DOHH2 (cell line): ENCODE measurements around the gene SMU1.

ENCODE experiments used
- EZH2phosphoT487 ChIP-seq: fragments of 200-600 bp; sonication (generic); IDR thresholded peaks from 2 replicates; pipeline ENCODE4 v1.6.1; 2017; ENCODE audit warnings: borderline replicate concordance, mild to moderate bottlenecking, antibody characterized with exemption, low read length, moderate library complexity, mixed read lengths
- TF ChIP-seq, protein P1 (sequence below): fragments of 200-600 bp; sonication (generic); IDR thresholded peaks from one replicate; pipeline ENCODE4 v1.5.1; 2014; ENCODE audit warnings: antibody characterized with exemption, mild to moderate bottlenecking, low read depth, low read length; ENCODE audit not compliant: poor library complexity, severe bottlenecking

DNA sequence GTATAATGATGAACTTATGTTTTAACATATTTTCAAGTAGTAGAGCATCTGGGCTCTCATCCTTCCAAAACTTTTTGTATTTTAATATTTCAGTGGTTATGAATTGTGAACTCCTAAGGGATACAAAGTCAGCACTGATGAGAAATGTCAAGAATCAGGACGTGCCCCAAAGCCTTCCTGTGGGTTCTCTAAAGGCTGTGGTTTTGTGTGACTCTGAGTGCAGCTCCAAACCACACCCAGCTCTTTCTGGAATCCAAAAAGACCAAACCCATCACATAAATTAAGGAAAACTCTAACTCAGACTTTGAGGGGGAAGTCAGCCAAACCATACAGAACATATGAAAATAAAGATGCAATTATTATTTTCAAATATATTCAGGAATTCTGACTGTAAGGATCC lies 40.8 kb upstream of the SMU1 start:
- TF ChIP-seq, protein P1, sequence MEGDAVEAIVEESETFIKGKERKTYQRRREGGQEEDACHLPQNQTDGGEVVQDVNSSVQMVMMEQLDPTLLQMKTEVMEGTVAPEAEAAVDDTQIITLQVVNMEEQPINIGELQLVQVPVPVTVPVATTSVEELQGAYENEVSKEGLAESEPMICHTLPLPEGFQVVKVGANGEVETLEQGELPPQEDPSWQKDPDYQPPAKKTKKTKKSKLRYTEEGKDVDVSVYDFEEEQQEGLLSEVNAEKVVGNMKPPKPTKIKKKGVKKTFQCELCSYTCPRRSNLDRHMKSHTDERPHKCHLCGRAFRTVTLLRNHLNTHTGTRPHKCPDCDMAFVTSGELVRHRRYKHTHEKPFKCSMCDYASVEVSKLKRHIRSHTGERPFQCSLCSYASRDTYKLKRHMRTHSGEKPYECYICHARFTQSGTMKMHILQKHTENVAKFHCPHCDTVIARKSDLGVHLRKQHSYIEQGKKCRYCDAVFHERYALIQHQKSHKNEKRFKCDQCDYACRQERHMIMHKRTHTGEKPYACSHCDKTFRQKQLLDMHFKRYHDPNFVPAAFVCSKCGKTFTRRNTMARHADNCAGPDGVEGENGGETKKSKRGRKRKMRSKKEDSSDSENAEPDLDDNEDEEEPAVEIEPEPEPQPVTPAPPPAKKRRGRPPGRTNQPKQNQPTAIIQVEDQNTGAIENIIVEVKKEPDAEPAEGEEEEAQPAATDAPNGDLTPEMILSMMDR = no peak
- no peak for TF ChIP-seq EZH2phosphoT487
